Activated naive CD8-positive, alpha-beta T cell treated with anti-CD3 and anti-CD28 coated beads, Interleukin-2, amount 50 U/mL, for 24 hours (primary cell): Measurements from ENCODE around the gene FRYL.
"Not testable (repeated sequence)": the region's sequence is repeated elsewhere in the genome, so short reads cannot be mapped to it uniquely, and the experiment has no call there.

Experiments
- ATAC-seq: fragments of 150-1000 bp; cut with Tn5 transposase; one replicate; pipeline ENCODE4 v1.10.0; 2021
- DNase-seq: peaks from one replicate; pipeline ENCODE4 v3.0.0; 2021
- H3K27ac Mint-ChIP-seq: one replicate; pipeline ENCODE4 v1.8.0; 2021; ENCODE audit warnings: mild to moderate bottlenecking, mixed read lengths
- H3K27me3 Mint-ChIP-seq: one replicate; pipeline ENCODE4 v1.8.0; 2021; ENCODE audit warnings: mixed read lengths
- H3K36me3 Mint-ChIP-seq: one replicate; pipeline ENCODE4 v1.8.0; 2021; ENCODE audit warnings: low read depth, mixed read lengths
- H3K4me1 Mint-ChIP-seq: one replicate; pipeline ENCODE4 v1.8.0; 2021; ENCODE audit warnings: mixed read lengths
- H3K4me3 Mint-ChIP-seq: one replicate; pipeline ENCODE4 v1.8.0; 2021; ENCODE audit warnings: mild to moderate bottlenecking, moderate library complexity, mixed read lengths
- H3K9me3 Mint-ChIP-seq: one replicate; pipeline ENCODE4 v1.8.0; 2021; ENCODE audit warnings: mixed read lengths

FRYL gene

DNA sequence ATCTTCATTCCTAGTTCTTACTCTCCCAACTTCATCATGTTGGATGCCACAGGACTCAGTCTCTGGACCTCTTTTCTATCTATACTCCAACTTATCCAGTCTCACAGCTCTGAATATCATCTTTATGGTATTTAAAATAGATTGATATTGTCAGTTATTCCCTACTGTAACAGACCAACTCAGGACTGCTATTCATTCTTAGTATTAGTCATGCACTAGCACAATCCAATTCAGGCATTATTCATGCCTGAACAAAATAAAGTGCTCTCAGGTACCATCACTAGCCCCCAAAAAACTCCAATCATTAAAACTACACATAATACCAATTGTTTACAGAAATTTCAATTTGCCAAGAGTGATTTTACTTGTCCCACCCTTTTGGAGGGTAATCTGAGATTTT, 37.7 kb downstream of the FRYL start:
- Mint-ChIP-seq H3K36me3 (peaks cover 8% of the 10 kb centered on the region), H3K4me3 (no peak overlapping the region), H3K27me3 (no peaks in the 10 kb centered on the region), H3K9me3 (no peaks in the 10 kb centered on the region), H3K4me1 (peaks cover 78% of the 10 kb centered on the region), H3K27ac (no peak overlapping the region)
- no peak for DNase-seq
- peak; percentile 62 for ATAC-seq

DNA sequence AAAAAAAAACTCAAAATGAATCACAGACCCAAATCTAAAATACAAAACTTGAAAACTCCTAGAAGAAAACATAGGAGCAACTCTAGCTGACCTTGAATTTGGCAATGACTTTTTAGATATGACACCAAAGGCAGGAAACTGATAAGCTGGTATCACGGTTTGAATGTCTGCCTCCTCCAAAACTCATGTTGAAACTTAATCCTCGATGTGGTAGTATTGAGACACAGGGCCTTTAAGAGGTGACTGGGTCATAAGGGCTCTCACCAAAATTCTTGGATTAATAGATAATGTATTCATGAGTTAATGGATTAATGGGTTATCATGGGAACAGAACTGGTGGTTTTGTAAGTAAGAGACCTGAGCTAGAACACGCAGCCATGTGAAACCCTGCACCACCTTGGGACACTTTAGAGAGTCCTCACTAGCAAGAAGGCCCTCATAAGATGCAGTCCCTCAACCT, 40.5 kb downstream of the FRYL start:
- peaks cover 9% of the 10 kb centered on the region for H3K36me3 Mint-ChIP-seq
- H3K27ac Mint-ChIP-seq, result no peak overlapping the region
- H3K4me1 Mint-ChIP-seq, result peaks cover 74% of the 10 kb centered on the region
- H3K9me3 Mint-ChIP-seq, result peaks cover 5% of the 10 kb centered on the region
- H3K4me3 Mint-ChIP-seq, result no peak overlapping the region
- DNase-seq (no peak), ATAC-seq (peak; percentile 66)
- H3K27me3 Mint-ChIP-seq, result no peaks in the 10 kb centered on the region

DNA sequence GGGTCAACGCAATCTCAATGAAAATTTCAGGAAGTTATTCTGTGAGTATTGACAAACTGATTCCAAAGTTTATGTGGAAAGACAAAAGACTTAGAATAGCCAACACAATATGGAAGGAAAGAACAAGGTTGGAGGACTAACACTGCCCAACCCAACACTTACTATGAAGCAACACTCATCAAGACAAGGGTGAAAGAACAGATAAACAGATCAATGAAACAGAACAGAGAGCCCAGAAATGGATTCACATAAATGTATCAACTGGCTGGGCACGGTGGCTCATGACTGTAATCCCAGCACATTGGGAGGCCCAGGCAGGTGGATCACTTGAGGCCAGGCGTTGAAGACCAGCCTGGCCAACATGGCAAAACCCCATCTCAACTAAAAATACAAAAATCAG, 41.2 kb downstream of the FRYL start:
- no peak overlapping the region for H3K27ac Mint-ChIP-seq
- no peak overlapping the region for H3K4me3 Mint-ChIP-seq
- DNase-seq (no peak), ATAC-seq (no peak)
- H3K9me3 Mint-ChIP-seq, result peaks cover 5% of the 10 kb centered on the region
- peaks cover 11% of the 10 kb centered on the region for H3K36me3 Mint-ChIP-seq
- no peaks in the 10 kb centered on the region for H3K27me3 Mint-ChIP-seq
- peaks cover 75% of the 10 kb centered on the region for H3K4me1 Mint-ChIP-seq

DNA sequence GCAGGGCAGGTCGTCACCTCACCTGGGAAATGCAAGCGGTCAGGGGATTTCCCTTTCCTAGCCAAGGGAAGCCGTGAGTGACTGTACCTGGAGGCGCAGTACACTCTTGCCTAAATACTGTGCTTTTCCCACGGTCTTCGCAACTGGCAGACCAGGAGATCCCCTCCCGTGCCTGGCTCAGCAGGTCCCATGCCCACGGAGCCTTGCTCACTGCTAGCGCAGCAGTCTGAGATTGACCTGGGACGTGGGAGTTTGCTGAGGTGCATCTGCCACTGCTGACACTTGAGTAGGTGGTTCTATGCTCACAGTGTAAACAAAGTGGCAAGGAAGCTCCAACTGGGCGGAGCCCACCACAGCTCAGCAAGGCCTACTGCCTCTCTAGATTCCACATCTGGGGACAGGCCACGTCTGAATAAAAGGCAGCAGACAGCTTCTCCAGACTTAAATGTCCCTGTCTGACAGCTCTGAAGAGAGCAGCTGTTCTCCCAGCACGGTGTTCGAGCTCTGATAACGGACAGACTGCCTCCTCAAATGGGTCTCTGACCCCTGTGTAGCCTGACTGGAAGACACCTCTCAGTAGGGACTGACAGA, 51.1 kb downstream of the FRYL start:
- not testable (repeated sequence) for H3K36me3 Mint-ChIP-seq, H3K27me3 Mint-ChIP-seq, H3K4me3 Mint-ChIP-seq, H3K27ac Mint-ChIP-seq
- peak; percentile 29 for DNase-seq
- Mint-ChIP-seq H3K4me1 (peaks cover 78% of the 10 kb centered on the region), H3K9me3 (peaks cover 11% of the 10 kb centered on the region)
- peak; percentile 91 for ATAC-seq

DNA sequence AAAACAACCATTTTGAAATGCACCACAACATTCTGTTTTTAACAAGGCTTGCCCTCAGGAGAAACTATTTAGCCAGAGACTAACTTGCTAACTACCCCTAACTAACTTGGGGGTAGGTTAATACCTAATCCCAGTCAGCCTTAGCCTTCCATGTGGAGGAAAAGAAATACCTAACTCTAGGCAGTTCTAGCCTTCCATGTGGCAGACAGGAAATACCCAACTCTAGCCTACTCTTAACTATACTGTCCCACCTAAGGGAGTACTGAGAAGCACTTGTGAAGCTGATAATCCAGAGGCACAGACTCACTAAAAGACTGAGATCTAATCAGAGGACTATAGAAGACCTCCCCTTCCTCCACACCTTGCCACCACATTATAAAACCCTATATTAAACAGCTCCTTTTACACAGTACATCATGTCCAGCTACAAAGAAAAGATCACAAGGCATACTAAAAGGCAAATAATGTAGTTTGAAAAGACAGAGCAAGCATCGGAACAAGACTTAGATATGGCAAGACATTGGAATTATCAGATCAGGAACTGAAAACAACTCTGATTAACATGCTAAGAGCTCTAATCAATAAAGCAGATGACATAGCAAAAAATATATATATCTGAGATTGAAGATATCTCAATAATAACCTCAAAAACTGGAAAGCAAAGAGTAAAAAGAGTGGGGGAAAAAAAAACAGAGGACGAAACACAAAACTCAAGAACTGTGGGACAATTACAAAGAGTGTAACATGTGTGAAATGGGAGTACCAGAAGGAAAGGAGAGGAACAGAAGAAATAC, 52.2 kb downstream of the FRYL start:
- peaks cover 80% of the 10 kb centered on the region for H3K4me1 Mint-ChIP-seq

DNA sequence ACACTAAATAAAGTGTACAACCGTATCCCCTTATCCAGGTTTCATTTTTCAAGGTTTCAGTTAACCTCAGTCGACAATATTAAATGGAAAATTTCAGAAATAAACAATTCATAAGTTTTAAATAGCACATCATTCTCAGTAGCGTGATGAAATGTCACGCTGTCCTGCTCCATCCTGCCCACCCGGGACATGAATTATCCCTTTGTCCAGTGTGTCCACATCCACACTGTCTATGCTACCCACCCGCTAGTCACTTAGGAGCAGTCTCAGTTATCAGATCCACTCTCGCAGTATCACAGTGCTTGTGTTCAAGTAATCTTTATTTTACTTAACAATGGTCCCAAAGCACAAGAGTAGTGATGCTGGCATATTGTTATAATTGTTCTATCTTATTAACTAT, 54.7 kb downstream of the FRYL start:
- peaks cover 4% of the 10 kb centered on the region for H3K9me3 Mint-ChIP-seq
- H3K4me1 Mint-ChIP-seq, result peaks cover 73% of the 10 kb centered on the region
- H3K27me3 Mint-ChIP-seq, result no peaks in the 10 kb centered on the region
- H3K27ac Mint-ChIP-seq, result no peak overlapping the region
- H3K4me3 Mint-ChIP-seq, result no peak overlapping the region
- DNase-seq (no peak), ATAC-seq (no peak)
- H3K36me3 Mint-ChIP-seq, result peaks cover 6% of the 10 kb centered on the region

More for the DNA sequence above, 52.2 kb downstream of the FRYL start:
- Mint-ChIP-seq H3K4me3 (no peak overlapping the region), H3K27me3 (no peaks in the 10 kb centered on the region), H3K36me3 (peaks cover 5% of the 10 kb centered on the region), H3K27ac (no peak overlapping the region), H3K9me3 (peaks cover 11% of the 10 kb centered on the region)
- DNase-seq (no peak), ATAC-seq (no peak)

DNA sequence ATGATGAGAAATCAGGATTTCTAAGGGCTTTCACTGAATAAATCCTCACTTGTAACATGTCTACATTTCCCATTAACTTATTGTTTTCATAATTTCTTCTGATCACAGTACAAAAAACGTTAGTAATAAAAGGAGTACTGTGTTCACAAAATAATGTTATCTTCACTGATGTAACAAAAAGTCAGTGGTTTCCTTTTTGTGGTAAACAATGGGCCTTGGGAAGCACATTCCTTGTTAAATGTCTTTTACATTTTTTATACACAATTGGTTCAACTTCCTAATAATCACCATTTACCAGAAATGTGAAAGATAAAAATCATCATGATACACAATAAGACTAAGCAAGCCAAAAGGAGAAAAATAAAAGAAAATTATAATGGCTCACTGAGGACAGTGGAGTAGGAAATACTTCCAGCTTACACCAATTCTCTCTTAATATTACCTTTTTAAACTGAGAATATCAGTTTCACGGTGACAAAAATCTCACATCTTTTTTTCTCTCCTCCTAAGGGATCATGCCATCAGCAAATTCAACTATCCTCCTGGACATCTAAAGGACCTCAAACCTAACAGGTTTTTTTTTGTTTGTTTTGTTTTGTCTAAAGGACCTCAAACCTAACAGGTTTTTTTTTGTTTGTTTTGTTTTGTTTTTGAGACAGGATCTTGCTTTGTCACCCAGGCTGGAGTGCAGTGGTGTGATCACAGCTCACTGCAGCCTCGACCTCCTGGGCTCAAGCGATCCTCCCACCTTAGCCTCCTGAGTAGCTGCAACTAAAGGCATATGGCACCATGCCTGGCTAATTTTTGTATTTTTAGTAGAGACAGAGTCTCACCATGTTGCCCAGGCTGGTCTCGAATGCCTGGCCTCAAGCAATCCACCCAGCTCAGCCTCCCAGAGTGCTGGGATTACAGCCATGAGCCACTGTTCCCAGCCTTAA, 57.3 kb downstream of the FRYL start:
- peaks cover 47% of the 10 kb centered on the region for H3K4me1 Mint-ChIP-seq
- H3K4me3 Mint-ChIP-seq, result no peak overlapping the region
- no peak for DNase-seq

DNA sequence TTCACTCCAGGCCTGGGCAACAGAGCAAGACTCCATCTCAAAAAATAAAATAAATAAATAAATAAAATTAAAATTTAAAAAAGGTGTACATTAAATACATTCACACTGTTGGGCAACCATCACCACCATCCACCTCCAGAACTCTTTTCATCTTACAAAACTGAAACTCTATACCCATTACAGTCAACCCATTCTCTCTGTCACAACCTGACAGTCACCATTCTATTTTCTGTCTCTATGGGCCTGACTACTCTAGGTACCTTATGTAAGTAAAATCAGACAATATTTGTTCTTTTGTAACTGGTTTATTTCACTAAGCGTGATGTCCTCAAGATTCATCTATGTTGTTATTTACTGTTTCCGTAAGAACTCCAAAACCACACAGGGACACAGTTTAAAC, 59.6 kb downstream of the FRYL start:
- peaks cover 24% of the 10 kb centered on the region for H3K4me1 Mint-ChIP-seq
- H3K36me3 Mint-ChIP-seq, result peaks cover 16% of the 10 kb centered on the region
- peaks cover 10% of the 10 kb centered on the region for H3K9me3 Mint-ChIP-seq
- H3K27ac Mint-ChIP-seq, result peak overlapping the region; percentile 9
- ATAC-seq (no peak), DNase-seq (no peak)
- H3K4me3 Mint-ChIP-seq, result no peak overlapping the region
- H3K27me3 Mint-ChIP-seq, result no peaks in the 10 kb centered on the region

More for the DNA sequence above, 57.3 kb downstream of the FRYL start:
- ATAC-seq, result no peak
- peaks cover 6% of the 10 kb centered on the region for H3K9me3 Mint-ChIP-seq
- H3K27me3 Mint-ChIP-seq, result no peaks in the 10 kb centered on the region
- peaks cover 10% of the 10 kb centered on the region for H3K36me3 Mint-ChIP-seq
- H3K27ac Mint-ChIP-seq, result no peak overlapping the region

DNA sequence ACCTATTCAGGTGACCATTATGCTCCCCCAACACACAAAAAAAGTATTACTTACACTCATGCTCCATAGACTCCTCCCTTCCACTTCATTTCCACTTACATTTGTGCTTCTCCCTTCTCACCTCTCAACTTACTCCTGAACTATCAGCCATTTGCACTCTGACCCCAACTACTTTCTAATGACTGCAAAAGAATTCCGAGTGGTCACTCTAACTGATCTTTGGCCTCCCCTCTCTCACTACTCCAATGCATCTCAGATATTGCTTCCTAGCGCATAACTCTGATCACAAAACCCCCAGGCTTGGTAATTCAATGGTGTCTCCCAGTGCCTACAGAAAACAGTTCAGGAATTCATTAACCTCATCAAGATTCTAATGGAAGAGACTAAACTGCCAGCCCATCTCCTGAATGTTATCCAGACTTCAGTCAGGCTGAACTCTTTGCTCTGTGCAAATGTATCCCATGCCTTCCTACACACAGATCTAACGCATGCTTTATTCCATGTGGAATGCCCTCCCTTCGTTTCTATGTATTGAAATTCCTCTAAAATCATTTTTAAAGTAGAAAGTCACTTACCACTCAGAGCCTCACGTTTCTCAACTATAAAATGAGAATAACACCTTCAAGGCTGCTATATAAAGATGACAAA, 61.1 kb downstream of the FRYL start:
- Mint-ChIP-seq H3K27me3 (no peaks in the 10 kb centered on the region), H3K4me3 (no peak overlapping the region), H3K36me3 (peaks cover 16% of the 10 kb centered on the region), H3K27ac (no peak overlapping the region), H3K9me3 (peaks cover 10% of the 10 kb centered on the region), H3K4me1 (peaks cover 20% of the 10 kb centered on the region)
- DNase-seq, result no peak
- ATAC-seq, result no peak

DNA sequence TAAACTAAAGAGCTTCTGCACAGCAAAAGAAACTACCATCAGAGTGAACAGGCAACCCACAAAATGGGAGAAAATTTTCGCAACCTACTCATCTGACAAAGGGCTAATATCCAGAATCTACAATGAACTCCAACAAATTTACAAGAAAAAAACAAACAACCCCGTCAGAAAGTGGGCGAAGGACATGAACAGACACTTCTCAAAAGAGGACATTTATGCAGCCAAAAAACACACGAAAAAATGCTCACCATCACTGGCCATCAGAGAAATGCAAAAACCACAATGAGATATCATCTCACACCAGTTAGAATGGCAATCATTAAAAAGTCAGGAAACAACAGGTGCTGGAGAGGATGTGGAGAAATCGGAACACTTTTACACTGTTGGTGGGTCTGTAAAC, 63.8 kb downstream of the FRYL start:
- H3K27me3 Mint-ChIP-seq, ATAC-seq: not testable (repeated sequence)

DNA sequence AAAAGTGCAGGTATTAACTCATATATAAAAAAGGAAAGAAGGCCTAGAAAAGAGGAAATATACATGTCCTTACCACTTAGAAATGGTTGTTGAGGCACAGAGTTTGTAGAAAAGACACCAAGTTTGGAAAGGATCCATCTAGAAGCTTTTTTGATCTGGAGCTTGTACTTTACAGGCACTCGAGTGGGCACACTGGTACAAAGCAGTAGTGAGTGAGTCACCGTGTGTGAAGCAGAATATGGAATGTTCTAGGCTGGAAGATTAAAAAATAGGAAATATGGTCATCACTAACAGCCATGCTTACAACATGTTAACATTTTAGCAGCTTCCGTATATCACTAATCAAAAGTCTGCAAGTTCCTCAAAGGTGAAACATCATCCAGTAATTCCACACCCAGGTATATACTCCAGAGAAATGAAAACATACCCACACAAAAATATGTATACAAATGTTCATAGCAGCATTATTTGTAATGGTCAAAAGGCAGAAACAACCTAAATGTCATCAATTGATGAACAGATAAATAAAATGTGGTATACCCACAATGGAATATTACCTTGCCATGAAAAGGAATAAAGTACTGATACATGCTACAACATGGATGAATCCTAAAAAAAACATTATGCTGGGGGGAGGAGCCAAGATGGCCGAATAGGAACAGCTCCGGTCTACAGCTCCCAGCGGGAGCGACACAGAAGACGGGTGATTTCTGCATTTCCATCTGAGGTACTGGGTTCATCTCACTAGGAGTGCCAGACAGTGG, 69.5 kb downstream of the FRYL start:
- peaks cover 26% of the 10 kb centered on the region for H3K4me1 Mint-ChIP-seq
- H3K27me3 Mint-ChIP-seq, result no peaks in the 10 kb centered on the region
- H3K36me3 Mint-ChIP-seq, result peaks cover 24% of the 10 kb centered on the region
- H3K27ac Mint-ChIP-seq, result no peak overlapping the region
- ATAC-seq, result no peak
- no peaks in the 10 kb centered on the region for H3K9me3 Mint-ChIP-seq
- no peak overlapping the region for H3K4me3 Mint-ChIP-seq
- DNase-seq, result no peak

More for the DNA sequence above, 63.8 kb downstream of the FRYL start:
- not testable (repeated sequence) for DNase-seq, H3K27ac Mint-ChIP-seq, H3K4me3 Mint-ChIP-seq
- Mint-ChIP-seq H3K4me1 (peaks cover 19% of the 10 kb centered on the region), H3K9me3 (peaks cover 10% of the 10 kb centered on the region), H3K36me3 (peaks cover 16% of the 10 kb centered on the region)

DNA sequence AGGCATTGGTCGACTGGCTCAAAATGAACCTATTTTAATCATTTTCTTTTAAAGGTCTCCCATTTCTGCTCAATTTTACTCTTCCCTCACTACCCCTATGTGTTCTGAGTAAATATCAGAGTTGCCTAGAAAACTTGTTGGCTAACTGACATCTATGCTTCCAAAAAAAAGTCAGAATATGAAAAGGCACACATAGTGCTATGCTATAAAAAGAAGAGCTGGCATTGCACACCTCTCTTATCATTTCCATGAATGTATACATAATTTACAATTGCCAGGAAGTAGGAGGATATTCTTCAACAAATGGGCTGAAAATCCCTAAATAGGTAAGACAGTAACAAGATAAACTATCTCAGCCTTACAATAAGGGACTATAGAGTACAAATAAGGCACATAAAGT, 70.2 kb downstream of the FRYL start:
- Mint-ChIP-seq H3K9me3 (no peaks in the 10 kb centered on the region), H3K36me3 (peaks cover 24% of the 10 kb centered on the region), H3K4me3 (no peak overlapping the region), H3K27ac (no peak overlapping the region), H3K27me3 (no peaks in the 10 kb centered on the region), H3K4me1 (peaks cover 26% of the 10 kb centered on the region)
- ATAC-seq (no peak), DNase-seq (no peak)

DNA sequence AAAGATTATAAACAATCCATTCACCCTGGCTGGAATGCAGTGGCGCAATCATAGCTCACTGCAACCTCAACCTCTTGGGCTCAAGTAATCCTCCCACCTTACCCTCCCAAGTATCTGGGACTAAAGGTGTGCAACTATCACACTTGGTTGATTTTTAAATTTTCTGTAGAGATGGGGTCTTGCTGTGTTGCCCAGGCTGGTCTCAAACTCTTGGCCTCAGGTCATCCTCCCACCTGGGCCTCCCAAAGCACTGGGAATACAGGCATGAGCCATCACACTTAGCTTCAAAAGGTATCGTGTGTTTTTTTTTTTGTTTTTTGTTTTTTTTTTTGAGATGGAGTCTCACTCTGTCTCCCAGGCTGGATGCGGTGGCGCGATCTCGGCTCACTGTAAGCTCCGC, 71.5 kb downstream of the FRYL start:
- no peak for ATAC-seq
- H3K4me3 Mint-ChIP-seq, result no peak overlapping the region
- H3K36me3 Mint-ChIP-seq, result peaks cover 24% of the 10 kb centered on the region
- DNase-seq, result no peak
- H3K27ac Mint-ChIP-seq, result no peak overlapping the region
- peaks cover 25% of the 10 kb centered on the region for H3K4me1 Mint-ChIP-seq
- no peaks in the 10 kb centered on the region for H3K27me3 Mint-ChIP-seq
- H3K9me3 Mint-ChIP-seq, result no peaks in the 10 kb centered on the region
